HG03097 (cell line): ENCODE measurements around the gene NF2.

Experiments
- ATAC-seq: cut with Tn5 transposase; IDR thresholded peaks from one replicate; pipeline ENCODE4 v1.9.1; 2021; ENCODE audit not compliant: unreplicated experiment, low FRiP score

The NF2 gene

GRCh38 chr22:29737251-29738117 is 134.1 kb downstream of the NF2 start:
- ATAC-seq: no peak

- no peak for ATAC-seq
Observed at GRCh38 chr22:29738118-29738815, 134.8 kb downstream of the NF2 start.

GRCh38 chr22:29739346-29739875 is 136.0 kb downstream of the NF2 start:
- ATAC-seq: no peak

- ATAC-seq: no peak
Observed at GRCh38 chr22:29740216-29740615, 136.8 kb downstream of the NF2 start.

GRCh38 chr22:29741926-29742325 is 138.5 kb downstream of the NF2 start:
- ATAC-seq: no peak

- no peak for ATAC-seq
Observed at GRCh38 chr22:29742326-29742725, 138.9 kb downstream of the NF2 start.

GRCh38 chr22:29744902-29745301 is 141.5 kb downstream of the NF2 start:
- no peak for ATAC-seq

GRCh38 chr22:29747832-29748231 is 144.4 kb downstream of the NF2 start:
- no peak for ATAC-seq
